A549 (cell line): ENCODE results near the gene ARHGEF16.

Experiments
- CBX8 ChIP-seq: fragments of 200-600 bp; sonication (generic); IDR thresholded peaks from 2 replicates; pipeline ENCODE4 v1.6.1; 2016
- CEBPB ChIP-seq, 2 experiments: fragments of >200 bp in 1 of 2; sonication (Bioruptor Twin) in 1 of 2; formaldehyde crosslinking in 1 of 2; IDR thresholded peaks; 2 replicates each; pipeline ENCODE4 v1.6.1; 2012 to 2016
- CHD4 ChIP-seq: fragments of 200-600 bp; sonication (generic); IDR thresholded peaks from 2 replicates; pipeline ENCODE4 v1.6.1; 2016; ENCODE audit warnings: antibody characterized with exemption, mild to moderate bottlenecking, borderline replicate concordance
- ELK1 ChIP-seq: fragments of 150-350 bp; IDR thresholded peaks from 2 replicates; pipeline ENCODE4 v1.6.1; 2014; ENCODE audit warnings: low read depth, mild to moderate bottlenecking, low read length
- KDM5A ChIP-seq: fragments of 200-600 bp; sonication (generic); IDR thresholded peaks from 2 replicates; pipeline ENCODE4 v1.6.1; 2016; ENCODE audit warnings: antibody characterized with exemption, mild to moderate bottlenecking
- MYC ChIP-seq: IDR thresholded peaks from 2 replicates; pipeline ENCODE4 v1.6.1; 2012; ENCODE audit warnings: mild to moderate bottlenecking, inconsistent platforms, low read length, improper control_type of control experiment, borderline replicate concordance
- POLR2A ChIP-seq: IDR thresholded peaks from 2 replicates; pipeline ENCODE4 v1.6.1; 2012; ENCODE audit warnings: mild to moderate bottlenecking, low read length
- RAD21 ChIP-seq, 2 experiments: fragments of >200 bp in 1 of 2; sonication (Bioruptor Twin) in 1 of 2; formaldehyde crosslinking in 1 of 2; IDR thresholded peaks in 1 of 2; conservative IDR thresholded peaks in 1 of 2; 2 replicates in 1 of 2; 3 replicates in 1 of 2; pipeline ENCODE4 v1.6.1; 2012 to 2018; ENCODE audit warnings: inconsistent platforms in 1 of 2
- RCOR1 ChIP-seq: fragments of 150-350 bp; IDR thresholded peaks from 2 replicates; pipeline ENCODE4 v1.6.1; 2014; ENCODE audit warnings: antibody characterized with exemption, low read length, low read depth
- REST ChIP-seq: fragments of 200-600 bp; sonication (generic); IDR thresholded peaks from 2 replicates; pipeline ENCODE4 v1.6.1; 2016; ENCODE audit warnings: antibody characterized with exemption, mild to moderate bottlenecking, moderate library complexity
- TFCP2L1 ChIP-seq: fragments of 250-450 bp; sonication (Bioruptor Pico); IDR thresholded peaks from 2 replicates; pipeline ENCODE4 v1.5.0; 2021; ENCODE audit warnings: mild to moderate bottlenecking
- TF ChIP-seq, protein P1 (sequence below): fragments of >200 bp; sonication (Bioruptor Twin); formaldehyde crosslinking; IDR thresholded peaks from 3 replicates; pipeline ENCODE4 v1.5.1; 2016
- TF ChIP-seq, protein P2 (sequence below): IDR thresholded peaks from 2 replicates; pipeline ENCODE4 v1.6.1; 2012

DNA sequence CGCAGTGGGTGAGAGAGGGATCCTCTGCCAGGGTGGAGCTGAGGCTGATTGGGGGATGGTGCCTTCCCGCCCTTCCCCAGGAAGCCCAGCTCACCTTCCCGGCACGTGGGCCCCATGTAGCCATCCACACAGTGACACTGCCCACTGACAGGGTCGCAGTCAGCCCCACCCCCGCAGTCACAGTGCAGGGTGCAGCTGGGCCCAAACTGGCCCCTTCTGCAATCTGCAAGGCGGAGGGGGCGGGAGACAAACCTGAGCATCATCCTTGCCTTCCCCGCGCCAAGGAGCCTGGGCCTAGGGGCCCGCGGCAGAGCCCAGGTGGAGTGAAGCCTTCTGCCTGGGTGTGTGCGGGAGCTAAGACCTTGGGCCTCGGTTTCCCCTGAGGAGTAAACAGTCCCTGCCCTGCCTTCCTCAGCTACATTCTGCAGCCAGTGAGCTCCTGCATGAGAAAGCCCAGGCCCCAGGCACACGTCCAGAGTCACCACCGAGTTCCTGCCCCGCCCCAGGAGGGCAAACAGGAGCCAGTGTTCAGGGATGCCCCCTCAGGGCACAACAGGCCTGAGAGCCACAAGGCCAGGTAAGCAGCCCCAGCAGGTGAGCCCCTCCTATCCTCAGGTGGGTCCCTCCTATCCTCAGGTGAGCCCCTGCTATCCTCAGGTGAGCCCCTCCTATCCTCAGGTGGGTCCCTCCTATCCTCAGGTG, 38.2 kb downstream of the ARHGEF16 start:
- TF ChIP-seq POLR2A: no peak
- TF ChIP-seq, protein P1, sequence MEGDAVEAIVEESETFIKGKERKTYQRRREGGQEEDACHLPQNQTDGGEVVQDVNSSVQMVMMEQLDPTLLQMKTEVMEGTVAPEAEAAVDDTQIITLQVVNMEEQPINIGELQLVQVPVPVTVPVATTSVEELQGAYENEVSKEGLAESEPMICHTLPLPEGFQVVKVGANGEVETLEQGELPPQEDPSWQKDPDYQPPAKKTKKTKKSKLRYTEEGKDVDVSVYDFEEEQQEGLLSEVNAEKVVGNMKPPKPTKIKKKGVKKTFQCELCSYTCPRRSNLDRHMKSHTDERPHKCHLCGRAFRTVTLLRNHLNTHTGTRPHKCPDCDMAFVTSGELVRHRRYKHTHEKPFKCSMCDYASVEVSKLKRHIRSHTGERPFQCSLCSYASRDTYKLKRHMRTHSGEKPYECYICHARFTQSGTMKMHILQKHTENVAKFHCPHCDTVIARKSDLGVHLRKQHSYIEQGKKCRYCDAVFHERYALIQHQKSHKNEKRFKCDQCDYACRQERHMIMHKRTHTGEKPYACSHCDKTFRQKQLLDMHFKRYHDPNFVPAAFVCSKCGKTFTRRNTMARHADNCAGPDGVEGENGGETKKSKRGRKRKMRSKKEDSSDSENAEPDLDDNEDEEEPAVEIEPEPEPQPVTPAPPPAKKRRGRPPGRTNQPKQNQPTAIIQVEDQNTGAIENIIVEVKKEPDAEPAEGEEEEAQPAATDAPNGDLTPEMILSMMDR: no peak
- TF ChIP-seq MYC: no peak
- TF ChIP-seq CHD4: no peak
- TF ChIP-seq, protein P2, sequence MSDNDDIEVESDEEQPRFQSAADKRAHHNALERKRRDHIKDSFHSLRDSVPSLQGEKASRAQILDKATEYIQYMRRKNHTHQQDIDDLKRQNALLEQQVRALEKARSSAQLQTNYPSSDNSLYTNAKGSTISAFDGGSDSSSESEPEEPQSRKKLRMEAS: no peak
- no peak for TF ChIP-seq RCOR1
- no peak for TF ChIP-seq REST
- no peak for TF ChIP-seq ELK1
- no peak for TF ChIP-seq TFCP2L1 (CRISPR knock-in tag)
- TF ChIP-seq KDM5A: no peak
- TF ChIP-seq RAD21 (conservative IDR thresholded peaks at IDR 0.05 in 1 of 2, IDR thresholded peaks at IDR 0.05 in 1 of 2): no peak
- no peak for TF ChIP-seq CBX8
- TF ChIP-seq CEBPB (IDR thresholded peaks at IDR 0.05): no peak
